Activated CD4-positive, alpha-beta T cell treated with anti-CD3 and anti-CD28 coated beads, Interleukin-2, amount 10 ng/mL, durations not matched to agents 7 days and 5 days (primary cell): ENCODE results near the gene TNKS1BP1. TPM values are rescaled to one million over a fixed set of nuclear protein-coding genes. Genes with fewer than 3 reads are reported as not detected.

Experiments used
- CTCF ChIA-PET: fragments of 350-600 bp; sonication (Branson Sonifier 250); formaldehyde crosslinking; loops from one replicate; lab custom pipeline; 2021; ENCODE audit warnings: antibody characterized with exemption; lab: Charles Lee
- POLR2A ChIA-PET: fragments of 350-600 bp; sonication (Branson Sonifier 250); formaldehyde crosslinking; loops from one replicate; lab custom pipeline; 2021; ENCODE audit warnings: antibody characterized with exemption; lab: Charles Lee
- DNase-seq: peaks from one replicate; pipeline ENCODE4 v3.0.0-alpha.2; 2020
- H3K27ac Mint-ChIP-seq: one replicate; pipeline ENCODE4 v1.8.0; 2021; ENCODE audit warnings: mild to moderate bottlenecking, moderate library complexity, mixed read lengths
- H3K27me3 Mint-ChIP-seq: one replicate; pipeline ENCODE4 v1.8.0; 2021; ENCODE audit warnings: mixed read lengths
- H3K36me3 Mint-ChIP-seq: one replicate; pipeline ENCODE4 v1.8.0; 2021; ENCODE audit warnings: low read depth, mixed read lengths
- H3K4me1 Mint-ChIP-seq: one replicate; pipeline ENCODE4 v1.8.0; 2021; ENCODE audit warnings: mixed read lengths
- H3K4me3 Mint-ChIP-seq: one replicate; pipeline ENCODE4 v1.8.0; 2021; ENCODE audit warnings: mild to moderate bottlenecking, moderate library complexity, mixed read lengths
- H3K9me3 Mint-ChIP-seq: one replicate; pipeline ENCODE4 v1.8.0; 2021; ENCODE audit warnings: mixed read lengths
- total RNA-seq, 2 experiments: library from RNA; stranded (reverse); gene quantifications; one replicate each; pipeline ENCODE4 v1.2.3, GENCODE V29; 2021

The TNKS1BP1 gene
- total RNA-seq, 2 experiments from 2014 or later, result 8.9 to 10.4 TPM

DNA sequence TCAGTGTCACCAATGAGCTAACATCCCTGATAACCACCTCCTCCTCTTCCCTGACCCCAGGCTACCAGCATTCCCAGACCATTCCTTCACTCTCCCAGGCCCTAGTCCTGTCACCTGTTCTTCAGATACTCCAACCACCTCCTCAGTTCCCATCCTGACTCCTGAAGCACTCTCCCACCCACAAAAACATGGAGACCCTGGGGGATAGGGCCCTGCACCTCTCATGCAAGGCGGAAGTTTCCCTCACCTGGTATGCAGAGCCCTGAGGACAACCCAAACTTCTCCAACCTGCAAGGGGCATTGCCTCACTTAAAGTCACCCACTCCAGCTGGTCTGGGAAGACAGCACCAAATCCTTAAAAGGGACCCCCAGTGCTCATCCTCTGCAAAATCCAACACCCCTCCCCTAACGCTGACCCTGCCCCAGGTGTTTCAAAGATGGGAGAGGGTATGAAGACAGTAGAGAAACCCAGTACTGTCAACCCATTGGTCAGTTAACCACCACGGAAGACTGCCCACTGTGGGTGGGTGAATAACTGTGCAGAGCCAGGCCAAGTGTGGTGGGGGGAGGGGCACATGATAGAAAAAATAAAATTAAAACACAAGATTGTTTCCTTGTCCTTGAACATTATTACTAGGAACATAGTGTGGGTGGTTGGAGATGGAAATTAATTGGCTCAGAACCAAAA is 1.4 kb downstream of the TNKS1BP1 start:
- peak overlapping the region; percentile 76 for H3K4me3 Mint-ChIP-seq
- peak overlapping the region; percentile 89 for H3K27ac Mint-ChIP-seq
- H3K36me3 Mint-ChIP-seq, result peaks cover 31% of the 10 kb centered on the region
- peaks cover 46% of the 10 kb centered on the region for H3K4me1 Mint-ChIP-seq
- ChIA-PET POLR2A (no interaction called here), CTCF (interaction anchor here (1.1 to 3.0 kb wide), 3 partner anchors 9 to 12 kb away, joined by 3 to 10 read pairs (median 7); no protein-coding TSS in a partner anchor)
- H3K27me3 Mint-ChIP-seq, result no peaks in the 10 kb centered on the region
- H3K9me3 Mint-ChIP-seq, result no peaks in the 10 kb centered on the region
- no peak for DNase-seq

GRCh38 chr11:57322256-57323166 is 2.2 kb downstream of the TNKS1BP1 start:
- H3K4me3 Mint-ChIP-seq, result peak overlapping the region; percentile 76
- CTCF ChIA-PET, result interaction anchor here (0.7 to 3.0 kb wide), 4 partner anchors 9 to 21 kb away, joined by 4 to 10 read pairs (median 6); partner anchors contain the start of gene SSRP1
- no peaks in the 10 kb centered on the region for H3K9me3 Mint-ChIP-seq
- H3K36me3 Mint-ChIP-seq, result peaks cover 24% of the 10 kb centered on the region
- no peak for DNase-seq
- no peaks in the 10 kb centered on the region for H3K27me3 Mint-ChIP-seq
- POLR2A ChIA-PET, result no interaction called here
- peaks cover 44% of the 10 kb centered on the region for H3K4me1 Mint-ChIP-seq
- H3K27ac Mint-ChIP-seq, result no peak overlapping the region

DNA sequence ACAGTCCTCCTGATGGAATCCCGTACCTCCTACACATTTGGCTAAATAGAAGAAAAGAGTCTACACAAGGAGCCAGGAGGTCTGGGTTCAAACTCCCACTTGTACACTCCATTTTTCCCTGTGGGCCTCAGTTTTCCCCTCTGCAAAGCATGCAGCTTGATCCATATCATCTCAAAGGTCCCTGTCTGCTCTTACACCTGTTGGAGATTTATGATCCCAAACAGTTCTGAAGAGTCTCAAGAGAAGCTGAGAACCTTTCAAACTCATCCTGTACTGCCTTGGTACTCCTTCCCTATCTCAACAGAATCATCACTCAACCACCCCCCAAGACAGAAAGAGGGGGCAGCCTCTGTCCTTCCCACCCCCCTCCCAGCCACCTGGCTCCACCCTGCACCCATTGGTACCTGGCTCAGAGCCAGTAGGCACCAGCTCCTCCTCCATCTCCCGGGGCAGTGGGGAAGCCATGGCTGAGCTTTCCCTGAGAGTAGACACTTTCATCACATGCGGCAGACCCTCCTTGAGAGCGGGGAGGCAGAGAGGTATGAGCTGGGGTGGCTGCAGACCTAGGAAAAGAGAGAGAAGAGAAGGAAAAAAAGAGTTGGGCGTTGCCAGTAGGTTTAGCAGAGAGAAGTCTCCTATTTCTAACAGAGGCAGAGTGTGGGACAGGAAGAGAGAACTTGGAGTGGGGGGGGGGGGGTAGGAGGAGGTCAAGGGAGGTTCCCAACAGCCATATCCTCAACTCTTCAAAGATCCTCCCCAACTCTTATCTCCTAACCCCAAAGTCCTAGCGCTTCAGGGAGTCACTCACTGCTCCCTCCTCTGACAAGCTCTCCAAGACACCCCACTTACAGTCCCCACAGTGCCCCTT is 3.1 kb downstream of the TNKS1BP1 start:
- Mint-ChIP-seq H3K9me3 (no peaks in the 10 kb centered on the region), H3K36me3 (peaks cover 15% of the 10 kb centered on the region), H3K27ac (no peak overlapping the region), H3K4me1 (peaks cover 35% of the 10 kb centered on the region), H3K27me3 (no peaks in the 10 kb centered on the region), H3K4me3 (no peak overlapping the region)
- ChIA-PET POLR2A (no interaction called here), CTCF (interaction anchor here (0.6 to 3.0 kb wide), 4 partner anchors 11 to 419 kb away, joined by 3 to 10 read pairs (median 4); partner anchors contain the start of genes SELENOH and SSRP1)
- no peak for DNase-seq

DNA sequence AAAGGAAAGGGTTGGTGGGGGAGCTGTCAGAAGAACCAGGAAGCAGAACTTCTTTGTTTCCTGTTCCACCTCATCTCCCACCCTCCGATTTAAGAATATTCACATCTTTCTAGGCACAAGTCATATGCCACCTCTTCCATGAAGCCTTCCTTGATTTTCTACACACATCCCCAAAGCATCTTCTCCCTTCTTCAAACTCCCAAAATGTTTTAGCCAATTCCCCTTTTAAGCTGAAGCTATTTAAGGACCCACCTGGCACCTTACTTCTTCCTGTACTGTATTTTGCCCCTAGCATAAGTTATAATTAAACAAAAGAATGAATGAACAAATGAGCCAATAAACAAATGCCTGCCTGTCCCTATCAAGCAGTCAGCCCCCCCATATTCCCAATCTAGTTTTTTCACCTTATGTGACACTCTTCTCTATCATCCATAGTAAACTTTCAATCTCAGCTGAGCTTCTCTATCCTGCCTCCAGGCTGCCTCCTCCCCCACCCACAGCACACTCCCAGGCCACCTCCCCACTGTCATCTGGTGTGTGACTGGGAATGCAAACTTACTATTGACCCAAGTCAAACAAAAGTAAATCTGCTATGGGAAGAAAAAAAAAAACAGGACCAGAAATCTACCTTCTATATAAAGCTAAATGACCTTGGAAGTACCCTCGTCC is 3.9 kb downstream of the TNKS1BP1 start:
- Mint-ChIP-seq H3K27me3 (no peaks in the 10 kb centered on the region), H3K4me3 (no peak overlapping the region), H3K9me3 (no peaks in the 10 kb centered on the region), H3K4me1 (peaks cover 27% of the 10 kb centered on the region), H3K27ac (no peak overlapping the region), H3K36me3 (peaks cover 9% of the 10 kb centered on the region)
- ChIA-PET CTCF (interaction anchor here (0.6 to 3.0 kb wide), 2 partner anchors 10 to 420 kb away, joined by 3 to 10 read pairs; partner anchors contain the start of gene SELENOH), POLR2A (no interaction called here)
- no peak for DNase-seq

- peaks cover 4% of the 10 kb centered on the region for H3K36me3 Mint-ChIP-seq
- no peaks in the 10 kb centered on the region for H3K9me3 Mint-ChIP-seq
- peaks cover 20% of the 10 kb centered on the region for H3K4me1 Mint-ChIP-seq
- H3K27ac Mint-ChIP-seq, result no peak overlapping the region
- H3K4me3 Mint-ChIP-seq, result no peak overlapping the region
- H3K27me3 Mint-ChIP-seq, result no peaks in the 10 kb centered on the region
- ChIA-PET CTCF (interaction anchor here (3.0 kb wide), 1 partner anchor 9 kb away, joined by 10 read pairs; no protein-coding TSS in a partner anchor), POLR2A (no interaction called here)
- no peak for DNase-seq
These were observed 4.6 kb downstream of the TNKS1BP1 start for GRCh38 chr11:57320067-57320718.

DNA sequence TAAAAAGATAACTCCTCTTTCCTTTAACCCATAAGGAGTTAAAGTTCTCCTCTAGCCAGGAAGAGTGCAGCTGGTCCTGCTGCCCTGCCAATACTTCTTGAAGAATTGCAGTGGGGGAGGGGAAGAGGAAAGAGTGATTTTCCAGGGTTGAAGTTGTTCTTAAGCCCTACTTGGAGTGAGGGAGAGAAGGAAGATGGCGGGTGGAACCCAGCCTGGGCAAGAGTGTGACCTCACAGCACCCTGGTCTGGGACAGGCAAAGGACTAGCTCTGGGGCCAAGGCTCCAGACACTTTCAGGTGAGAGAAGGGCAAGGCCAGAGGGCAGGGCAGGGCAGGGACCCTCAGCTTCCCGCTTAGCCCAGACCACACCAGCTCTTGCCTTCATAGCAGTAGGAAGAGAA is 6.6 kb downstream of the TNKS1BP1 start:
- Mint-ChIP-seq H3K4me3 (no peak overlapping the region), H3K9me3 (no peaks in the 10 kb centered on the region), H3K27me3 (no peaks in the 10 kb centered on the region), H3K36me3 (peaks cover 4% of the 10 kb centered on the region), H3K4me1 (peaks cover 11% of the 10 kb centered on the region), H3K27ac (no peak overlapping the region)
- no peak for DNase-seq
- ChIA-PET POLR2A (no interaction called here), CTCF (interaction anchor here (0.9 to 1.1 kb wide), 2 partner anchors 9 to 15 kb away, joined by 3 read pairs; no protein-coding TSS in a partner anchor)

- DNase-seq, result no peak
- Mint-ChIP-seq H3K36me3 (peaks cover 4% of the 10 kb centered on the region), H3K4me1 (peaks cover 13% of the 10 kb centered on the region), H3K27me3 (no peaks in the 10 kb centered on the region), H3K27ac (no peak overlapping the region), H3K4me3 (no peak overlapping the region), H3K9me3 (no peaks in the 10 kb centered on the region)
- CTCF ChIA-PET, result no interaction called here
- POLR2A ChIA-PET, result no interaction called here
These were observed 8.7 kb downstream of the TNKS1BP1 start for GRCh38 chr11:57316017-57316416.

DNA sequence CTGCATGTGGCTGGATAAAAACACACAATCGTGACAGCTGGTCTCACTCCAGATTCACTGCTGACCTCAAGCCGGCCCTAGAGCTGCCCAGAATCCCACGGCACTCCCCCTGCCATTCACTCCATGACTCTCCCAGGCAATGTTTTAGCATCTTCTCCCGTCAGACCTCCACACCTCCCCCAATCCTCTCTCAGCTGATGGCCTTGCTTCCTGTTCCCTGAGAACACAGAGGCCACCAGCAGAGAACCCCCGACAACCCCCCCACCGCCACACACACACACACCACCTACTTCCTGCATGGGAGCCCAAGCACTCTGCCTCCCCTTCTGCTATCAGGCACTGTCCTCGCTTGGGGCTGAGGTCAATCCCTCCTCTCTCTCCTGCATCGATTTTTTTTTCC is 9.3 kb downstream of the TNKS1BP1 start:
- Mint-ChIP-seq H3K27ac (no peak overlapping the region), H3K4me1 (peaks cover 17% of the 10 kb centered on the region), H3K36me3 (peaks cover 2% of the 10 kb centered on the region), H3K27me3 (no peaks in the 10 kb centered on the region), H3K4me3 (no peak overlapping the region), H3K9me3 (no peaks in the 10 kb centered on the region)
- ChIA-PET POLR2A (no interaction called here), CTCF (interaction anchor here (0.6 kb wide), 1 partner anchor 9 kb away, joined by 4 read pairs; no protein-coding TSS in a partner anchor)
- DNase-seq, result peak; percentile 23

- POLR2A ChIA-PET, result no interaction called here
- Mint-ChIP-seq H3K27me3 (no peaks in the 10 kb centered on the region), H3K9me3 (no peaks in the 10 kb centered on the region), H3K4me1 (peaks cover 19% of the 10 kb centered on the region), H3K27ac (no peak overlapping the region), H3K36me3 (peaks cover 5% of the 10 kb centered on the region), H3K4me3 (no peak overlapping the region)
- CTCF ChIA-PET, result interaction anchor here (2.4 kb wide), 1 partner anchor 9 kb away, joined by 7 read pairs; no protein-coding TSS in a partner anchor
- no peak for DNase-seq
These were observed 10.4 kb downstream of the TNKS1BP1 start for GRCh38 chr11:57314221-57314973.

DNA sequence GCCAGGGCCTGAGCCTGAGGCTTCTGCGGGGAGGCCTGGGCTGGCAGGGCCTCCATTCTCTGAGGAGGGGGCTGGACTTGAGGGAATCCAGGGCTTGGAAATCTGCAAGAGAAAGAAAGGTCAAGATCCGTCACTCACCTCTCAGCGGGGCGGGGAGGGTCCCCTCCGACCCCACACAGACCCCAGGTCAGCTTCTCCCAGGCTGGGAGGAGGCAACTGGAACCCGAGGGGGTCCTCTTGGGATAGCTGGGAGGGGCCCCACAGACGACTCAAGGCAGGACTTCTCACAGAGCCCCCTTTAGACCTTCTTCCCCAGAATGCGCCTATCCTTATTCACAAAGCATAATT is 11.0 kb downstream of the TNKS1BP1 start:
- peaks cover 2% of the 10 kb centered on the region for H3K36me3 Mint-ChIP-seq
- DNase-seq, result no peak
- CTCF ChIA-PET, result interaction anchor here (2.4 kb wide), 1 partner anchor 10 kb away, joined by 7 read pairs; no protein-coding TSS in a partner anchor
- no peaks in the 10 kb centered on the region for H3K9me3 Mint-ChIP-seq
- no peaks in the 10 kb centered on the region for H3K27me3 Mint-ChIP-seq
- peaks cover 19% of the 10 kb centered on the region for H3K4me1 Mint-ChIP-seq
- H3K4me3 Mint-ChIP-seq, result no peak overlapping the region
- no peak overlapping the region for H3K27ac Mint-ChIP-seq
- POLR2A ChIA-PET, result no interaction called here
